ENCODE measurements around the gene ANKRD12. TPM values are rescaled to one million over a fixed set of nuclear protein-coding genes. Genes with fewer than 3 reads are reported as not detected.
"Not testable (repeated sequence)": the region's sequence is repeated elsewhere in the genome, so short reads cannot be mapped to it uniquely, and the experiment has no call there.

Gene ANKRD12
- total and polyA plus RNA-seq, 2 experiments from 2014 or later = 23.9 to 92.4 TPM

GRCh38 chr18:9093109-9093508, 43.5 kb upstream of the ANKRD12 start:
- not testable (repeated sequence) for H3K4me3 ChIP-seq; H3F3A ChIP-seq (replicated peaks; ENCODE audit: low read depth); H3K36me3 ChIP-seq (ENCODE audit: insufficient read depth); H3K27ac ChIP-seq (ENCODE audit: low read depth); H4K20me1 ChIP-seq (replicated peaks; ENCODE audit: insufficient read depth); H3K4me2 ChIP-seq; DNase-seq (ENCODE audit: low spot score); H3K36me3 Mint-ChIP-seq (ENCODE audit: low read depth); H2AFZ ChIP-seq; H3K9me3 Mint-ChIP-seq; H3K9me2 ChIP-seq (ENCODE audit: insufficient read depth); H3K4me3 Mint-ChIP-seq; H3K27me3 ChIP-seq (ENCODE audit: insufficient read depth); H3K27me3 Mint-ChIP-seq (ENCODE audit: insufficient read depth, low read depth, poor library complexity); ATAC-seq; H3K27ac Mint-ChIP-seq; H3K79me2 ChIP-seq (replicated peaks; ENCODE audit: insufficient read depth)
- H3K4me1 Mint-ChIP-seq = peaks cover 26% of the 10 kb centered on the region
- H3K4me1 ChIP-seq (ENCODE audit: insufficient read depth) = peaks cover 29% of the 10 kb centered on the region

DNA sequence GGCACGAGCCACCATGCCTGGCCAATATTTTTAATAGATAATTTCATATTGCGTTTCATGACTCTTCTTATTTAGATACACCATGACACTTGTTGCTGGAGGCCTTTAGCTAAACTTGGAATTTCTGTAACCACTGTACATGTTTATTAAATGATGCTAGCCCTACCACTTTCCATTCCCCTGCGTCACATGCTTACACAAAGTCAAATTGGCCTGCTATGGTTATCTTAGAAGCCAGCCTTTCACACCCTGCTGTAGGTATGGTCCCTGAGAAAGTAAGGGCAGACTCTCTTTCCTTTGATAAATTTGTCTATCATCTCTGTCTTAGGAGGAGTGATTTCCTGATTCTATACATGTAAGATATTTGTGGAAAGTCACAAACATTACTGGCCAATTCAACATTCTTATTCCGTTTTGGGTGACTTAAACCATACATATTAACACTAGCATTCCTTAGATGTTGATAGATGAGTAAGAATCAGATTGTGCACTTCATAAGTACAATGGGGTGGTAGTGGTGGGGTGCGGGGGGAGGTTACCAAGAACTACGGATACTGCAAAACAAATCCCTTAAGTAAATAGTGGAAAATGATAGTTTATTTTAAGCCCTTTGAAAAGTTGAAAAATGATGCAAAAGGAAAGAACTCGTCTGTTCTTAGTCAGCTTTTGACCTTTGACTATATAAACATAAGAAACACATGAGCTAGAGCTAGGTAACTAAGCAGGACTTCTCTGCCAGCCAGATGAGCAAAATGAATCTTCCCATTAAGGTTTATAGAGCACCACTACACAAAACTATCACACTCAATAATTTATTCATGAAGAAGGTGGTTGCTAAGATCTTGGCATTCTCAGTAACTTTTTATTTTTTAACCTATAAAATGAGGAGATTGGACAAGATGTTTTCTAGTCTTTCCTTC, 42.0 kb upstream of the ANKRD12 start:
- H3K9me2 ChIP-seq (ENCODE audit: insufficient read depth) = no peaks in the 10 kb centered on the region
- Mint-ChIP-seq H3K9me3 (no peaks in the 10 kb centered on the region), H3K4me1 (peaks cover 30% of the 10 kb centered on the region), H3K27ac (no peak overlapping the region), H3K27me3 (ENCODE audit: insufficient read depth, low read depth, poor library complexity) (no peaks in the 10 kb centered on the region), H3K36me3 (ENCODE audit: low read depth) (no peaks in the 10 kb centered on the region), H3K4me3 (no peak overlapping the region)
- no peak overlapping the region for H3K27ac ChIP-seq (ENCODE audit: low read depth)
- H3K36me3 ChIP-seq (ENCODE audit: insufficient read depth) = no peaks in the 10 kb centered on the region
- ATAC-seq = no peak
- H3K27me3 ChIP-seq (ENCODE audit: insufficient read depth) = no peaks in the 10 kb centered on the region
- H4K20me1 ChIP-seq (replicated peaks; ENCODE audit: insufficient read depth) = no peaks in the 10 kb centered on the region
- peaks cover 29% of the 10 kb centered on the region for H3K4me1 ChIP-seq (ENCODE audit: insufficient read depth)
- H3K4me2 ChIP-seq = no peak overlapping the region
- H3K79me2 ChIP-seq (replicated peaks; ENCODE audit: insufficient read depth) = no peaks in the 10 kb centered on the region
- no peak overlapping the region for H3K4me3 ChIP-seq
- DNase-seq (ENCODE audit: low spot score) = no peak
- TF ChIP-seq, protein P1, sequence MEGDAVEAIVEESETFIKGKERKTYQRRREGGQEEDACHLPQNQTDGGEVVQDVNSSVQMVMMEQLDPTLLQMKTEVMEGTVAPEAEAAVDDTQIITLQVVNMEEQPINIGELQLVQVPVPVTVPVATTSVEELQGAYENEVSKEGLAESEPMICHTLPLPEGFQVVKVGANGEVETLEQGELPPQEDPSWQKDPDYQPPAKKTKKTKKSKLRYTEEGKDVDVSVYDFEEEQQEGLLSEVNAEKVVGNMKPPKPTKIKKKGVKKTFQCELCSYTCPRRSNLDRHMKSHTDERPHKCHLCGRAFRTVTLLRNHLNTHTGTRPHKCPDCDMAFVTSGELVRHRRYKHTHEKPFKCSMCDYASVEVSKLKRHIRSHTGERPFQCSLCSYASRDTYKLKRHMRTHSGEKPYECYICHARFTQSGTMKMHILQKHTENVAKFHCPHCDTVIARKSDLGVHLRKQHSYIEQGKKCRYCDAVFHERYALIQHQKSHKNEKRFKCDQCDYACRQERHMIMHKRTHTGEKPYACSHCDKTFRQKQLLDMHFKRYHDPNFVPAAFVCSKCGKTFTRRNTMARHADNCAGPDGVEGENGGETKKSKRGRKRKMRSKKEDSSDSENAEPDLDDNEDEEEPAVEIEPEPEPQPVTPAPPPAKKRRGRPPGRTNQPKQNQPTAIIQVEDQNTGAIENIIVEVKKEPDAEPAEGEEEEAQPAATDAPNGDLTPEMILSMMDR (conservative IDR thresholded peaks at IDR 0.05; ENCODE audit: low read depth in 2 of 2) = no peak
- no peak for TF ChIP-seq REST (IDR thresholded peaks at IDR 0.05; ENCODE audit: unreplicated experiment)
- no peak for TF ChIP-seq STAT1 (IDR thresholded peaks at IDR 0.05; ENCODE audit: unreplicated experiment)
- TF ChIP-seq, protein P2, sequence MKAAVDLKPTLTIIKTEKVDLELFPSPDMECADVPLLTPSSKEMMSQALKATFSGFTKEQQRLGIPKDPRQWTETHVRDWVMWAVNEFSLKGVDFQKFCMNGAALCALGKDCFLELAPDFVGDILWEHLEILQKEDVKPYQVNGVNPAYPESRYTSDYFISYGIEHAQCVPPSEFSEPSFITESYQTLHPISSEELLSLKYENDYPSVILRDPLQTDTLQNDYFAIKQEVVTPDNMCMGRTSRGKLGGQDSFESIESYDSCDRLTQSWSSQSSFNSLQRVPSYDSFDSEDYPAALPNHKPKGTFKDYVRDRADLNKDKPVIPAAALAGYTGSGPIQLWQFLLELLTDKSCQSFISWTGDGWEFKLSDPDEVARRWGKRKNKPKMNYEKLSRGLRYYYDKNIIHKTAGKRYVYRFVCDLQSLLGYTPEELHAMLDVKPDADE (IDR thresholded peaks at IDR 0.05) = no peak
- H2AFZ ChIP-seq = no peak overlapping the region
- no peaks in the 10 kb centered on the region for H3F3A ChIP-seq (replicated peaks; ENCODE audit: low read depth)
